Gastroesophageal sphincter (tissue), 4 donors: ENCODE results near the gene C1QTNF9B. TPM values are rescaled to one million over a fixed set of nuclear protein-coding genes. Genes with fewer than 3 reads are reported as not detected.

Experiments used
- ATAC-seq: fragments of 150-250 bp; one replicate; pipeline ENCODE4 v1.9.1; 2016; ENCODE audit warnings: mild to moderate bottlenecking, moderate library complexity
- H3K27ac ChIP-seq, 4 donors: fragments of 200-600 bp; sonication (generic) in 3 of 4; 1 replicate in 3 of 4; 2 replicates in 1 of 4; pipeline ENCODE4 v1.5.1; 2016 to 2019
- H3K27me3 ChIP-seq: fragments of 200-600 bp; sonication (generic); one replicate; pipeline ENCODE4 v1.5.1; 2019
- H3K36me3 ChIP-seq, 2 donors: fragments of 200-600 bp; sonication (generic); one replicate each; pipeline ENCODE4 v1.5.1; 2019; ENCODE audit warnings: control low read depth in 1 of 2
- H3K4me1 ChIP-seq, 3 donors: fragments of 200-600 bp; sonication (generic); 1 replicate in 2 of 3; 2 replicates in 1 of 3; pipeline ENCODE4 v1.5.1; 2016 to 2019; ENCODE audit warnings: control low read depth in 2 of 3
- H3K4me3 ChIP-seq, 2 donors: fragments of 200-600 bp; sonication (generic); one replicate each; pipeline ENCODE4 v1.5.1; 2019; ENCODE audit warnings: mild to moderate bottlenecking in 1 of 2, moderate library complexity in 1 of 2
- H3K9me3 ChIP-seq, 3 donors: fragments of 200-600 bp; sonication (generic); one replicate each; pipeline ENCODE4 v1.5.1; 2017 to 2019; ENCODE audit warnings: control low read depth in 2 of 3
- EP300 ChIP-seq: sonication (generic); formaldehyde crosslinking; IDR thresholded peaks from one replicate; pipeline ENCODE4 v1.6.1; 2017; ENCODE audit warnings: antibody characterized with exemption, mild to moderate bottlenecking
- POLR2A ChIP-seq, 2 donors: fragments of 450-650 bp; IDR thresholded peaks; one replicate each; pipeline ENCODE4 v1.6.1; 2017; ENCODE audit warnings: antibody characterized with exemption in 2 of 2, mild to moderate bottlenecking in 2 of 2, moderate library complexity in 1 of 2
- POLR2AphosphoS5 ChIP-seq: sonication (generic); formaldehyde crosslinking; IDR thresholded peaks from one replicate; pipeline ENCODE4 v1.6.1; 2017; ENCODE audit warnings: antibody characterized with exemption
- WGBS, 2 donors: methylation state at CpG; one replicate each; pipeline ENCODE4 v1.1.5; 2018; ENCODE audit warnings: low coverage in 1 of 2; 5-methylcytosine and 5-hydroxymethylcytosine counted together
- total RNA-seq, 4 donors: library from RNA; depleted of rRNA; stranded (reverse); fragments of >200 nt; gene quantifications; one replicate each; pipeline ENCODE4 v1.1.0, GENCODE V29; 2016
- TF ChIP-seq, protein P1 (sequence below), 4 experiments: fragments of 200-600 bp in 2 of 4; fragments of 450-650 bp in 2 of 4; sonication (generic) in 1 of 4; IDR thresholded peaks; one replicate each; pipeline ENCODE4 v1.5.1; 2017 to 2019; ENCODE audit warnings: antibody characterized with exemption in 4 of 4, mild to moderate bottlenecking in 2 of 4, moderate library complexity in 2 of 4

The C1QTNF9B gene
- total RNA-seq, 4 donors from 2014 or later, result 0.37 to 2.6 TPM; not detected in 2

DNA sequence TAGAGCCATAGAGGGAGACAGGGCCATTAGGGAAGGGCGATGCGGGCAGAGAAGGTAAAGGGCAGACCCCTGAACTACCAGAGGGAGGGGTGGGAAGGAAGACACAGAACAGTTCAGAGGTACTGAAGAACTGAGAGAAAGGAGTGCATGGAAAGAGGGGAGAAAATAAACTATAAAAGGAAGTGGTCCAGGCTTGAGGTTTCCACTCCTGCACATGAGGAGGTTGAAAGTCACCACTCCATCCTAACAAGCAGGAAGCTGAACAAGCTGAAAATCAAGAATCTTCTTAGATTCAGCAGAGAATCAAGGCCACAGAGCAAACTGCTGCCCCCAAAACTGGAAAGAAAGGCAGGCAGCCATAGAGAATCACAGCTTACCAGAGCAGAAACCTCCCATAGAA lies 53.2 kb downstream of the C1QTNF9B start:
- peaks cover 0 to 33% of the 10 kb centered on the region in 2 donors for H3K36me3 ChIP-seq
- no peaks in the 10 kb centered on the region for H3K27me3 ChIP-seq
- no peak overlapping the region for H3K4me3 ChIP-seq
- peaks cover 0 to 16% (median 4%) of the 10 kb centered on the region in 3 donors for H3K4me1 ChIP-seq
- WGBS, 2 donors, result 96 to 100% methylated on average over 2 of the region's 2 CpGs
- no peak overlapping the region for H3K27ac ChIP-seq
- no peak for TF ChIP-seq POLR2AphosphoS5
- TF ChIP-seq, protein P1, sequence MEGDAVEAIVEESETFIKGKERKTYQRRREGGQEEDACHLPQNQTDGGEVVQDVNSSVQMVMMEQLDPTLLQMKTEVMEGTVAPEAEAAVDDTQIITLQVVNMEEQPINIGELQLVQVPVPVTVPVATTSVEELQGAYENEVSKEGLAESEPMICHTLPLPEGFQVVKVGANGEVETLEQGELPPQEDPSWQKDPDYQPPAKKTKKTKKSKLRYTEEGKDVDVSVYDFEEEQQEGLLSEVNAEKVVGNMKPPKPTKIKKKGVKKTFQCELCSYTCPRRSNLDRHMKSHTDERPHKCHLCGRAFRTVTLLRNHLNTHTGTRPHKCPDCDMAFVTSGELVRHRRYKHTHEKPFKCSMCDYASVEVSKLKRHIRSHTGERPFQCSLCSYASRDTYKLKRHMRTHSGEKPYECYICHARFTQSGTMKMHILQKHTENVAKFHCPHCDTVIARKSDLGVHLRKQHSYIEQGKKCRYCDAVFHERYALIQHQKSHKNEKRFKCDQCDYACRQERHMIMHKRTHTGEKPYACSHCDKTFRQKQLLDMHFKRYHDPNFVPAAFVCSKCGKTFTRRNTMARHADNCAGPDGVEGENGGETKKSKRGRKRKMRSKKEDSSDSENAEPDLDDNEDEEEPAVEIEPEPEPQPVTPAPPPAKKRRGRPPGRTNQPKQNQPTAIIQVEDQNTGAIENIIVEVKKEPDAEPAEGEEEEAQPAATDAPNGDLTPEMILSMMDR (IDR thresholded peaks at IDR 0.05), result no peak
- no peak for TF ChIP-seq POLR2A (IDR thresholded peaks at IDR 0.05)
- TF ChIP-seq EP300, result no peak
- no peaks in the 10 kb centered on the region for H3K9me3 ChIP-seq
- no peak for ATAC-seq

DNA sequence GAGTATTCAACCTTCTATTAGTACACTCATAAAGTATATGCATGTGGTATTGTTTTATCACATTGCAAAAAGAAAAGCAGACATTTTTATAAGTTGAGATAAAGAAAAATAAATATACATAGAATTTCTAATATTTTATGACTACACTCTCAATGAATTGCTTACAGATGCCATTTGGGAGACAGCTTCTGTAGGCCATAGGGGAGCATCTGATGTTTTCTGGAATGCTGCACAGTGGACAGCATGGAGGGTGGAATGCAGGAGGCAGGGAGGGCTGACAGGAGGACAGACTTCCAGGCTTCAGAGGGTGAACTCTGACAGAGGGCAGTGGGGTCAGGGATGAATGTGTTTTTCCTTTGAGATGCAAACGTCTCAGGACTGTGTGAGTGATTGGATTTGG lies 53.9 kb downstream of the C1QTNF9B start:
- Histone ChIP-seq H3K4me3 (no peak overlapping the region), H3K36me3 (peaks cover 0 to 33% of the 10 kb centered on the region in 2 donors), H3K27me3 (no peaks in the 10 kb centered on the region), H3K4me1 (peaks cover 0 to 10% (median 4%) of the 10 kb centered on the region in 3 donors), H3K9me3 (no peaks in the 10 kb centered on the region), H3K27ac (no peak overlapping the region)
- 62% methylated on average over 1 of the region's 1 CpG; no CpG with 5 or more reads in 1 of the 2 donors for WGBS, 2 donors
- TF ChIP-seq, protein P1 (IDR thresholded peaks at IDR 0.05), result no peak
- no peak for TF ChIP-seq POLR2AphosphoS5
- TF ChIP-seq POLR2A (IDR thresholded peaks at IDR 0.05), result no peak
- no peak for TF ChIP-seq EP300
- no peak for ATAC-seq

DNA sequence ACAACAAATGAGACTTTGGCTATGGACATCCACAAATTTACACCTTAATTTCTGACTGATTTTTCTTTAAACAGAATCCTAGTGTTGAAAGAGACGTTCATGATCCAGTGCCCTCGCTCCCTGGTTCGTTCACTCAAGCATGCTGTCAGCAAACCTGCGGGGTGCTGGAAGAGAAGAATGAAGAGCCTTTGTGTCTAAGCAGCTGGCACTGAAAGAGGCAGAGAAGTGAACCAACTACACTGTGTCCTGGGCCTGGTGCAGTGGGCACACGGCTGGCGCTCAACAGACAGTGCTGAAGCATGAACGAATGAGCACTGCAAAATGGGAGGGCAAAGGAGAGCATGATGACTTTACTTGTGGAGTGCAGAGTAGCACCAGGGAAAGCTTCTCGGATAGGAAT lies 54.9 kb downstream of the C1QTNF9B start:
- Histone ChIP-seq H3K9me3 (no peaks in the 10 kb centered on the region), H3K4me3 (no peak overlapping the region), H3K4me1 (no peaks in the 10 kb centered on the region), H3K27me3 (no peaks in the 10 kb centered on the region), H3K36me3 (peaks cover 0 to 42% of the 10 kb centered on the region in 2 donors), H3K27ac (no peak overlapping the region)
- 91 to 97% methylated on average over 8 of the region's 8 CpGs for WGBS, 2 donors
- no peak for TF ChIP-seq EP300
- TF ChIP-seq, protein P1 (IDR thresholded peaks at IDR 0.05), result no peak
- TF ChIP-seq POLR2AphosphoS5, result no peak
- no peak for TF ChIP-seq POLR2A (IDR thresholded peaks at IDR 0.05)
- ATAC-seq, result no peak

Other genes with a start within 250 kb of the C1QTNF9B start
- gene MIPEP, start 8.1 kb downstream of the C1QTNF9B start, total RNA-seq, result 10 to 100 TPM; 12.4 to 27.4 (median 20.3) TPM